HG03196 (cell line): ENCODE measurements around the gene PTK7.
A peak's percentile ranks its signal among the peaks of the same experiment; 100 is the strongest.
"Not testable (repeated sequence)": the region's sequence is repeated elsewhere in the genome, so short reads cannot be mapped to it uniquely, and the experiment has no call there.

Experiments
- ATAC-seq: cut with Tn5 transposase; IDR thresholded peaks from one replicate; pipeline ENCODE4 v1.9.1; 2021; ENCODE audit not compliant: unreplicated experiment

PTK7 gene

DNA sequence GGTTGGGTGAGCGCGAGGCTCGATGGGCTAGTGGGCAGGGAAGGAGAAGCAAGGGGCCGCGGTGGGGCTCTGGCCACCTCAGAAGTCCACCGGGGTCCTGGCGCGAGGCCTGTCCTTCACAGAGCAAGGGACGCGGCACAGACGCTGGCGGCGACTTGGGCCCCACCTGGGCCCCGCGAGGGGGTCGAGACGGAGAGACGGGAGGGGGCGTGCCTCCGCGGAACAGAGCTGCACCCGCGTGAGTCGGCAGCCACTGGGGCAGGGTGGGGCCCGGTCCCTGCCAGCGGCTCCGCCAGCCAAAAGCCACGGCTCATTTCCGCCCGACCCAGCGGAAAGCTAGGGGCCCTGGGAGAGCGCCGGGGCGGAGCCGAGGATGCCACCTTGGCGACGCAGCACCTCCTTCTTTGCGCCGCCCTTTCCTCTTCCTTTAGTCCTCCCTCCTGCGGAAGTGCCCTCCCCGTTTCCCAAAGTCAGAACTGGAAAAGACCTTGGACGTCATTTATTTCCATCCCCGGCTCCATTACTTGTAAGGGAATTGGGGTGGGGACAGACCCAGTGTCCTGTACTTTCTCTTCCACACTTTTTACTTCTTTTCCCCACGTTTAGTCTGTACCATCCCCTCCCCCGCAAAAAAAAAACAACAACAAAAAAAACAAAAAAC is 22.4 kb upstream of the PTK7 start, which contains the start of gene CUL7:
Gene CUL7, minus strand, starts transcription at position 307 of the 661 bp plus-strand sequence. CDS start 1,063 bp downstream, outside the sequence.
- ATAC-seq: peak; percentile 75

DNA sequence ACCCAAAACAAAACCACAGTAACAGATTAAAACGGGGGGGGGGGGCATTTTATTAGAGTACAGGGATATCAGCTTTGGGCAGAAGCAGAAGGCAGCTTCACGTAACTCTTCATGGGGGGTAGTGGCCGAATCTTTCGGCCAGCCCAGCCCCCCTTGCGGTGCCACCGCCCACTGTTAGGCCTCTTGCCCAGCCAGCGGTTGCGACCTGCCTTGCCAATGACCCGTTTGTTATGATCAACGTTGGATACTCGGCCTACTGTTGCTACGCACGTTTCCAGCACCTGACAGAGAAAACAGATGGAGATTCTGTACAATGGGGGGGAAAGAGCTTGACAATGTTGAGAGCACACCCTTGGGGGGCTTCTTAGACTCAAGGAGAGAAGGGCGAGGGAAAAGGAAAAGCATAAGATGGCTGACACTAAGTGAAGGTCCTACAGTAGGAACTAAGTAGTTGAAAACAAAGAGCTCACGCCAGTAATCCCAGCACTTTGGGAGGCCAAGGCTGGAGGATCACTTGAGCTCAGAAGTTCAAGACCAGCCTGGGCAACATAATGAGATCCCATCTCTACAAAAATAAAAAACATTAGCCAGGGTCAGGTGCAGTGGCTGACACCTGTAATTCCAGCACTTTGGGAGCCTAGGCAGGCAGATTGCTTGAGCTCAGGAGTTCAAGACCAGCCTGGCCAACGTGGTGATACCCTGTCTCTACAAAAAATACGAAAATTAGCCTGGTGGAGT is 21.7 kb upstream of the PTK7 start:
- no peak for ATAC-seq

DNA sequence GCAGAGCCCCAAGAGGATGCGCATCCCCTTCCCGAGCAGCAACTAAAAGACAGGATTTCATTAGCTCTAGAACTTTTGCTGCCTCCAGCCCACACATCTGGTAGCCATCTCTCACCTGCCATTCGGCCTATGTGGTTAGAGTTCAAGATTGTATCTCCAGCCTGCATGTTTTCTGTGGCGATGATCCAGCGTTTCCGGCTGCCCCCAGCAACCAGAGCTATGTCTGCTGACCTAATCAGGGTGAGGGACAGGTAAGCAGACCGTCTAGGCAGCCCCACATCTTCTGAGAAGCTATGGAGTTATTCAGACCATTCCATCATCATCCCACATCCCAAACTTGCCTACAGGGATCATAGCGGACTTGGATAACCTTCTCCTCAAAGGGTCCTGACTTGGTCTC is 20.1 kb upstream of the PTK7 start:
- no peak for ATAC-seq

DNA sequence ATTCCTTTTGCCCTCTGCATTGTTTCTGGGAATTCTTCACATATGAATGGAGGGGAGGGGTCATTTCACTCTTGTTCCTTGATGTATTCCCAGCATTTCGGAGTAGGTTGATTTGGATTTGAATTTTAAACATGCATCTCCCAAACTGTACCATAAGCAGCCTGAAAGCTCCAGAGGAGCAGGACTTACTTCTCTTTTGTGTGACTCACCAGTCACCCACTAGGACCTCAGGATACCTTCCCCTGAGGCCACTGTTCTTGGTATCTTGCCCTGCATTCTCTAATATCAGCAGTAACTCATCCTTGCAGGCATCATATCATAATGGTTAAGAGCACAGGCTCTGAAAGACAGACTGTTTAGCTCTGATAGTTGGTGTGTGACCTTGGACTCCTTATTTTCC is 17.6 kb upstream of the PTK7 start:
- ATAC-seq: no peak

DNA sequence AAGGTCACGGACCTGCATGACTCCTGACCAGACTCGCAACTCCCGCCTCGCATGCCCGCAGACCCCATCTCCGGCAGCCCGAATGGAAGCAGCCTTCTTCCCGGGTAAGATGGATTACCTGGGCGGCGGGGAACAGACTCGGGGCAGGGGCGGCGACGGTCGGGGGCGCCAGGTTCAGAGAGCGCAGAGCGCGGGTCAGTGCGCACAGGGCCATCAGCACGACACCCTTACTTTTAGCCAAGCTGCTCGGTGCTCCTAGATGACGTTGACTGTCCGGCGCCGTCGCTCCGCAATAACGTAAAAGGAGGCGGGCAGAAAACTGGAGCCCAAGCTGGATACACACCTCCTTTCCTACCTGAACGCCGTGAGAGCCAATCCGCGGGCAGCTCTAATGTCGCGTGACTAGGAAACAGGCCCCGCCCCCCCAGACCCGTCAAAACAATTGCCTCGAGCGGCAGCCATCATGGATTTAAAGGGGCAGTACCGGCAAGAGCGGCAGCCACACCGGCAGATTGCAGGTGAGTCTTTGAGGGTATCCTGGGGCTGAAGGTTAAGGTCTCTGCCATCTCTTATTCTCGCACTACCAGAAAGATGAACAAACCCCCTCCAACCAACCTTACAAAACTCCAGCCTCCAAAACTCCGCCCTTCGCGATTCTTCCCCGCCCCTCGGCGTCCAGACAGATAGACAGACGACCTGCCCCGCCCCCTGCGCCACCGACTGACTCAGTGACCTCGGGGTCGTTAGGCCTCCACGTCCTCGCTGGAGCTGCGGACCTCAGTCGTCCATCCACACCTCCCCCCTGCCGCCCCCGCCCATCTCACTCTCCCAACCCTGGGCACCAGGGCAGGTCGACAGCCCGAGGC is 16.7 kb upstream of the PTK7 start, which contains the start of the genes KLC4 and MRPL2:
Gene KLC4, plus strand, starts transcription at position 464 of the 866 bp plus-strand sequence. CDS start 1,705 bp downstream, outside the sequence.
Gene MRPL2, minus strand, starts transcription at position 267 of the 866 bp plus-strand sequence. Its CDS starts 53 bp downstream, at position 214.
- ATAC-seq: peak; percentile 85

DNA sequence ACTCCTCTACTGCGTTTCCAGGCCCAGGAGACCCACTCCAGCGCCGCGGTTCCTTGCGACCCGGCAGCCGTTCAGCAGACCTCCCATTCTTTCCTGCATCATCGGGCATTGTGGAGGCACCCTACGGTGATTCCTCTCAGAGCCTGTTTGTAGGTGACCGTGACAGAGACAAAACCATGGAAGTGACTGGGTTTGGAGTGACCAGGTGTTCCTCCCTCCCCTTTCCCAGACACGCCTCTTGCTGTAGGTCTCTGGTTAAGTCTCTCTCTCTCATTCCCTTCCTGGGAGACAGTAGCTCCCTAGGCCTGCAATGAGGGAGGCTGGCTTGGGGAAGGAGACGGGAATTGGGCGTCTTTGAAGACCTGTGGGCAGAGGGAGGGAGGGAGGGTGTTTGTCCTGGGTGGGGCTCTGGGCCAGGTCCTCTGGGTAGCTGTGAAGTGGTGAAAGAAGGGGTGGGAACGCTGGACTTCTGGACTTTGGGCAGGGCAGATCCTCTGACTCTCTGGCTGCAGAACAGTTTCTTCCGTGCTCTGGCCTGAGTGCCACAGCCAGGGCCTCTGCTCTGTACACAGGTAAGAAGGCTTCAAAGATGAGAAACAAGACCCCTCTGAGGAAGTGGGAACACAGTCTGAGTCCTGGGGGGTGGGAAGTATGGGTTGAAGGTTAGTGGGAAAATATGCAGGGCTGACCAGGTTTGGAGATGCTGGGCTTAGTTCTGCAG is 15.9 kb upstream of the PTK7 start:
- no peak for ATAC-seq

DNA sequence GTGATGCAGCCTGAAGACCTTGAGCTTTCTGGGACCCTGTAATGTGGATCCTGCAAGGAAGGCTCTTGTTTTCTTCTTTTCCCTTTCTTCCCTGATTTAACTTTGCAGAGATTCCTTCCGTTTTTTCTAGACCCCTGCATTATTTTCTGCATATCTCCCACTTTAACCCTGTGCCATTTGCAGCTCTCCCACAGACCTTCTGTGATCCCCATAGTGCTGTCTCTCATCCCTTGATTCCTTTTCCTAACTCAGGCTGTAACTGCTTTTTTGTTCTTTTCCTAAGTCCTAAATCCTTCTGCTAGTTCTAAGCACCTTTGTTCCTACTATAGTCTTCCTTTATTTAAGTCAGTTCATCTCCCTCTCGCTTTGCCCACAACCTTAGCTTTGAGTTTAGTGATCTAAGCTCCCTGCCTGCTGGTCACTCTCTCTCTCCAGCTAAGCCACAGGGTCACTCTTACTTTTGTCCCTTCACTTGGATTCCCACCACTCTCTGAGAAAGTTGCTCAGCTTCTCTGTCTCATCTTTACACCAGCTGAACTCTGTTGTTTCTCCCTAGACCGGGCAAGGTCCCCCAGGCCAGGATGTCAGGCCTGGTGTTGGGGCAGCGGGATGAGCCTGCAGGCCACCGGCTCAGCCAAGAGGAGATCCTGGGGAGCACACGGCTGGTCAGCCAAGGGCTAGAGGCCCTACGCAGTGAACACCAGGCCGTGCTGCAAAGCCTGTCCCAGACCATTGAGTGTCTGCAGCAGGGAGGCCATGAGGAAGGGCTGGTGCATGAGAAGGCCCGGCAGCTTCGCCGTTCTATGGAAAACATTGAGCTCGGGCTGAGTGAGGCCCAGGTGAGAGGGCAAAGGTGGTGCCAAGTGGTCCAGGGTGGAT is 15.1 kb upstream of the PTK7 start:
- ATAC-seq: no peak

DNA sequence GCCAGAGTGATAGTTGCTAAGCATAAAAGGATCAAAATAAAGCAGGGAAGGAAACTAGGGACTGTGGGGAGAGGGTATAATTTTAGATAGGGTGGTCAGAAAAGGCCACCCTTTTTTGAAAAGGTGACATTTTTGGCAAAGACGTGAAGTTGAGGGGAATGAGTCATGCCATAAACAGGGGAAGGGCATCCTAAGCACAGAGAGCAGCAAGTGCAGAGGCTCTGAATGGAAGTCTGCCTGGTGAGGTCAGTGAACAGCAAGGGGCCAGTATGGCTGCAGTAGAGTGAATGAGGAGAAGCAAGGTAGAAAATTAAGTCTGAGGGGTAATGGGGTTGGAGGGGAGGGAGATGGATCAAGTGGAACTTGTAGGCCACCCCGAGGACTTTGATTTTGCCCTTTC is 14.3 kb upstream of the PTK7 start:
- no peak for ATAC-seq

DNA sequence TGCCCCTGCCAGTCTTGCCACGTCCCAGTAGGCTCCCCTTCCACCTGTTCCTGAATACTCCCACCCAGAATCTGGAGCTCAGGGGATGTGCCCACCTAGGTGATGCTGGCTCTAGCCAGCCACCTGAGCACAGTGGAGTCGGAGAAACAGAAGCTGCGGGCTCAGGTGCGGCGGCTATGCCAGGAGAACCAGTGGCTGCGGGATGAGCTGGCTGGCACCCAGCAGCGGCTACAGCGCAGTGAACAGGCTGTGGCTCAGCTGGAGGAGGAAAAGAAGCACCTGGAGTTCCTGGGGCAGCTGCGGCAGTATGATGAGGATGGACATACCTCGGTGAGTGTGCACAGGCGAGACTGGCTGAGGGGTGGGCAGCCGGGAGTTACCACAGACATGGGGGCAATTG is 13.3 kb upstream of the PTK7 start:
- no peak for ATAC-seq

DNA sequence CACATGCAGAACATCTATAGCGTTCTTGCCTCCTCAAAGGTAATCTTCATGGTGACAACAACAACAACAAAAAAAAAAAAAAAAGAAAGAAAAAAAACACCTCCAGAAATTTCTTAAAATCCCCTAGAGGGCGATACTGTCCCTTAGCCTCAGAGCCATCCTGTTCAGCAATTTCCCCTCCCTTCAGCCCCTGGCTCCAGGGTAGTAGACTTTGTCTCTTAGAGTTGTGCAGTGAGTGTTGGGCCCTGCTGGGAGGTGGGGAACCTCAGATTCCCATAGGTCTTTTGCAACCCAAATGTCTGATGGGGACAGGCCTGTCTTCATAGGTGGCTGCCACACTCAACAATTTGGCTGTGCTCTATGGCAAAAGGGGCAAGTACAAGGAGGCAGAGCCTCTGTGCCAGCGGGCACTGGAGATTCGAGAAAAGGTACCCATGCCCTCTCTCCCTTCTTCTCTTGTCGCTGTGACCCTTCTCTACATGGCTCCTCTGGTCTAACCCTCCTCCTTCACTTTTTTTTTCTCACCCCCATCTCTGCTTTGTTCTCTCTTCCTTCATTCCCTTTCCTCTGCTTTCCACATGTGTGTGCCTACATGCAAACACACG is 6.0 kb upstream of the PTK7 start:
- no peak for ATAC-seq

DNA sequence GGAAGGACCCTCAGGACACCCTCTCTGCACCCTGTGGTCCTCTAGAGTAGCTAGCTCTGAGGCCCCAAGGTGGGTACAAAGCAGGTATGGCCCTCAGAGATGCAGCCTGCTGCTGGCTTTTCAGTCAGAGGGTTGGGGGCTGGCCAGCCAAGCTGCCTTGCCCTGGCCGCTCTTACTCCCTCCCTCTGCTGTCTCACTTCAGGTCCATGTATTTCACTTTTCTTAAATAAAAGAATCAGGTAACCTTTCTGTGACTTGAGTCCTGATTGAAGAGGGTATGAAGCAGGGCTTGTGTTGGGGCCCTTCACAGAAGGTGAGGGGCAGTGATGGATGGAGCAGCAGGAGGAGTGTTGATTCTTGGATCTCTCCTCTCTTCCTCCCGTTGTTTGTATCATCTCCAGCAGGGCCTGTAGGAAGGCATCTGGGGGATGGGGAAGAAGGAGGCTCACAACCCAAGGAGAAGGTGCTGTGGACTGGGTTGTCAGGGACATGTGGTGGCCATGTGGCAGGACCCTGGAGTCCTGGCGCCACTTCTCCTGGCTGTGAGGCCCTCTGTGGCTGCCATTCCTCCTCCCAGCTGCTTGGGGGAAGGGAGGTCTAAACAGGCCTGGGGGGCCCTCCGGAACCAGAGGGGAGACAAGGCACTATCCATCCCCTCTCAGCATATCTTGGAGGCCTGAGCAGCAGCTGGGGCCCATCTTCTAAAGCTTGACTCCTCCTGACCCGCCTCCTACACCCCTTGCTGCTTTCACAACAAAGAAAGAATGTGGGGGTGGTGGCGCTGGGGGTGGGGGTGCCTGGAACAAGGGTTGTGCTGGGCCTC is 1.1 kb upstream of the PTK7 start:
- no peak for ATAC-seq

DNA sequence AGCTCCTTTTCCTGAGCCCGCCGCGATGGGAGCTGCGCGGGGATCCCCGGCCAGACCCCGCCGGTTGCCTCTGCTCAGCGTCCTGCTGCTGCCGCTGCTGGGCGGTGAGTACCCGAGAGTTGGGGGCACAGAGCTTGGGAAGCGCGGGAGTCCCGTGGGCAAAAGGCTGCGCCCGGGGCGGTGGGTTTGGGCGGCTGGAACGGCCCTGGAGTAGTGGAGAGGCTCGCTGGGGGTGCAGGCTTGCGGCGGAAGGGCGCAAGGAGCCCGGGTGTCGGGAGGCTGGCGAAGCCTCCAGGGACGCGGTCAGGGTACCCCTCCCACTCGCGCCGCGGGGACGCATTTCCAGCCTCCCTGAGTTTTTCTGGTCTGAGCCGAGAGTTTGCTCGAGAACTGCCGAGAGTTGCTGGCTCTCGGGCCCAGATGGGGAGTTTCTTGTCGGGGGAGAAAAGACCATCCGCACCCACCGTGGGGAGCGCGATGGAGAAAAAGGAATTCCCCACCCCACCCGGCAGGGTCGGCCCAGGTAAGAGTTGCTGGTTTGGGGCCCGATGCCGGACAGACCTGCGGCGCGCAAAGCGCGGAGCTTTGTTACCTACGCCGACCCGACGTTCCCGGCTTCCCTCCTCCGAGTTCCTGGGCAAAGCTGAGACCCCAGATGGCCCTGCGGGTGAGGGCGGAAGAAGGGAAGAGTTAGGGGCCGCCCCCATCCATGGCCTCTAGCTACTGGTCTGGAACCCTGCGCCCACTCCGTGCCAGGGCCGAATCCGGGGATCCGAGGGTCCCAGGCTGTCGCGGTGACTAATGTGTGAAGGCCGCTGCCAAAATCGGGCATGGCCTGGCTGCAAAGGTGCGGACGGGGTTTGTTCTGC is 584 bp downstream of the PTK7 start:
- ATAC-seq: no peak

DNA sequence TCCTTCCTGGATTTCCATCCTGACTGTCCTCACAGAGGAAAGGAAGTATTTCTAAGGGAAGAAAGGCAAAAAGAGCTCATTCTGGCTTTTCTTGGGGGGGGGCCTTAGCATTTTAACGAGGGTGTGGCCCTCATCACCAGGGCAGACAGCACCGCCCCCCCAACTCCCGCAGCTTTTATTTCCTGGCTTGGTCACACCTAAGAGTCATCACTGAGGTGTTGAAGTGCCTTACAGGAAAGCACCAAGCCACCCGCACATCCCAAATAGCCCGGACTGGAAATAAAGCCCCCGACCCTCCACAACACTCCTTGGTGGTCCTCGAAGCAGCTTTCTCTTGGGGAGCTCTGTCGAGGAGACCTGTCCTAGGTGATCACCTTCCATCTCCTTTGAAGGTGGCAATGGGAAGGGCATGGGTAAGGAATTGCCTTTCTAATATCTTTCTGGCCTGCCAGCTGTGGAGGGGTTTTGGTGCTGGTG is 1.3 kb downstream of the PTK7 start:
- no peak for ATAC-seq

DNA sequence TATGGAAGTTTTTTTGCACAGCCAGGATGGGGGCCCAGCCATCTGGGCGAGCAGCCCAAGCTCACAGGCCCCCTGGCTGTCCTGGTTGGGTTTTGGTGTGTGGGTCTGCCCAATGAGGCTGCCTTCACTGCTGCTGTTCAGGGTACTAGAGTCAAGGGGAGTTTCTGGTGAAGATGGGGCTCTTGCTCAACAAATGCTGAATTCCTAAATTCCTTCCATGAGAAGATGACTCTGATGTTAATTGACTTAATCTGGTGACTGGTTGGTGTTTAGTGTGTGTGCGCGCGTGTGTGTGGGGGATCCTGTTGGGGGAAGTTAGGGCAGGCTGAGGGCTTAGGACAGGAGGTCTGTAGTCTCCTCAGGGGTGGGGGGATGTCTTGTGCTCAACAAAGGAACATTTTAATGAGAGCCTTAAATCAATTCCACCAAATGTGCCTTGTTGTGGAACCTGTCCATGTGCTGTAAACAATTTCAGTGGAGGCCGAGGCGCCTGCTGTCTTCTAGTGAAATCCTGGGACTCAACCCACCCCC is 1.9 kb downstream of the PTK7 start:
- no peak for ATAC-seq

DNA sequence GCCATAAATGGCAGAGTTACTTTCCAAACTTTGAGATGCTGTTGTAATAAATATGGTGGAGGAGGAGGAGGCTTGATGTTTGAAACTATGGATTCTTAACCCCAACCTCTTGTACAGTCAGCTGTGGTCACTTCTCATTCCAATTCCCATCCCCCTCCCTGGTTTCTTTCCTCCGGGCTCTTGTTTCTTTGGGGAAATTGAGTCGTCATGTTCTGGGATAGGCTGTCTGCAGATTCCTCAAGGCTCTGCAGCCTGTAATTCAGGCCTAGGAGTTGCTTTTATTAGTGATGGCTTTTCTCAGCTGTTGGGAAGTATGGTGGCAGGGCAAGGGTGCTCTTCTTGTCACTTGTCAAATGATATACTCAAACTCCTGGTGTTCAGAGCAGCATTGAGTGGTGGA is 2.6 kb downstream of the PTK7 start:
- ATAC-seq: no peak

DNA sequence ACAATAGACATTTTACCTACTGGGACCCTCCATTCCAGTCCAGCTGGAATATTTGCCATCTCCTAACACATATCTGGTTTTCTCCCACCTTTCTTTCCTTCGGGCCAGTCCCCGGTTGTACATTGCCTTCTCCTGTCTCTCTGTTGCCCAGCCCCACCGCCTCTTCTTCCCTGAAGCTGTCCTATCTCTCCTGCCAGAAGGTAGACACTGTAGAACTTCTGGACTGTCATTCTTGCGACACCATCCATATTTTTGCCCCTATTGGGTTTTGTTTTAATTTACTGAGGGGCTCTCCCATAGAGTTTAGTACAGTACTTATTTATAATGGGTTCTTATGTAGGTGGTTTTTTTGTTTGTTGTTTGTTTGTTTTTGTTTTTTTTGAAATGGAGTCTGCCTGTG is 4.9 kb downstream of the PTK7 start:
- no peak for ATAC-seq

DNA sequence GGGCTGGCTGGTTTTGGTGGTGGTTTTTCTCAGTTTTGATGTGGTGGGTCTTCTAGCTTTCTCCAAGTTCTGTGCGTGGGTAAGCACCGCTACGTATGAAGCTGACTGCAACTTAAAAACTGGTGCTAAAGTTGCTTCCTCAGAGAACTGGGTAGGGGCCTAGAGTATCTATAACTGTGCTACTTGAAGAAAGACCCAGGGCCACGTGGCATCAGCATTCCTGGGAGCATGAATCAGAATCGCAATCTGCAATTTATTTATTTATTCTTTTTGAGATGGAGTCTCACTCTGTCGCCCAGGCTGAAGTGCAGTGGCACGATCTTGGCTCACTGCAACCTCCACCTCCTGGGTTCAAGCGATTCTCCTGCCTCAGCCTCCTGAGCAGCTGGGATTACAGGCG is 5.8 kb downstream of the PTK7 start:
- ATAC-seq: not testable (repeated sequence)
